Measurements from ENCODE around the gene UMAD1.

GRCh38 chr7:7843972-7844371 is 203.4 kb downstream of the UMAD1 start:
- TF ChIP-seq CTCF (conservative IDR thresholded peaks at IDR 0.05; ENCODE audit: low read depth in 2 of 2) = no peak
- TF ChIP-seq POLR2AphosphoS5 (IDR thresholded peaks at IDR 0.05; ENCODE audit: low read depth) = no peak
- no peak for TF ChIP-seq EZH2 (IDR thresholded peaks at IDR 0.05; ENCODE audit: low read depth, unreplicated experiment)
- no peak for TF ChIP-seq CREB1 (CRISPR knock-in tag; IDR thresholded peaks at IDR 0.05; ENCODE audit: low read depth)
- no peak for TF ChIP-seq EZH2phosphoT487 (IDR thresholded peaks at IDR 0.05; ENCODE audit: unreplicated experiment)
- TF ChIP-seq REST (IDR thresholded peaks at IDR 0.05; ENCODE audit: unreplicated experiment) = no peak
- no peak for TF ChIP-seq ETS1 (IDR thresholded peaks at IDR 0.05)
- no peak for TF ChIP-seq JUNB (IDR thresholded peaks at IDR 0.05; ENCODE audit: unreplicated experiment)
- TF ChIP-seq ZNF462 (CRISPR knock-in tag; IDR thresholded peaks at IDR 0.05) = no peak
